Measurements from ENCODE around the gene HSDL1.

HSDL1 gene

DNA sequence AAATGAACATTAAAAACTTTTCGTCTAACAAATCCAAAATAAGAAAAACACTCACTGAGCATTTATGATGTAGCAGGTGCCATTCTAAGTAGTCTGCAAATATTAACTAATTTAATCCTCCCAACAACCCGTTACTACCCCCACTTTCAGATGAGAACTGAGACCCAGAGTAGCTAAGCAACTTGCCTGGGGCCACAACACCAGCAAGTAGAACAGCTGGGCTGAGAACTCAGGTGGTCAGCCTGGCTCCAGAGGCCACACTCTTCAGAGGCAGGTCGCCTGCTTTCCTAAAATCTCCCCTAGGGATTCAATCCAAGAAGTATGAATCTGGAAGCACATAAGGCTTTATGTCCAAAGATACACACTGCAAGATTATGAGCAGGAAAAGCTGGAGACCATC is 34.5 kb downstream of the HSDL1 start:
- Histone ChIP-seq H3K27me3 (no peaks in the 10 kb centered on the region), H3K4me2 (no peak overlapping the region), H3K9me3 (replicated peaks in 1 of 11) (no peaks in the 10 kb centered on the region), H3K36me3 (peaks cover 17 to 48% (median 34%) of the 10 kb centered on the region in 11 experiments; a peak in 21 of 22 replicates), H3K4me1 (peaks cover 26 to 54% (median 42%) of the 10 kb centered on the region in 10 experiments), H4K20me1 (peaks cover 74 to 100% (median 98%) of the 10 kb centered on the region in 11 experiments), H3K4me3 (no peak overlapping the region), H3K9ac (peak overlapping the region in 1 of 11 experiments; percentile 6; a peak in 1 of 22 replicates), H3K27ac (no peak overlapping the region)
- TF ChIP-seq Cebpa-rat (IDR thresholded peaks at IDR 0.05): no peak

DNA sequence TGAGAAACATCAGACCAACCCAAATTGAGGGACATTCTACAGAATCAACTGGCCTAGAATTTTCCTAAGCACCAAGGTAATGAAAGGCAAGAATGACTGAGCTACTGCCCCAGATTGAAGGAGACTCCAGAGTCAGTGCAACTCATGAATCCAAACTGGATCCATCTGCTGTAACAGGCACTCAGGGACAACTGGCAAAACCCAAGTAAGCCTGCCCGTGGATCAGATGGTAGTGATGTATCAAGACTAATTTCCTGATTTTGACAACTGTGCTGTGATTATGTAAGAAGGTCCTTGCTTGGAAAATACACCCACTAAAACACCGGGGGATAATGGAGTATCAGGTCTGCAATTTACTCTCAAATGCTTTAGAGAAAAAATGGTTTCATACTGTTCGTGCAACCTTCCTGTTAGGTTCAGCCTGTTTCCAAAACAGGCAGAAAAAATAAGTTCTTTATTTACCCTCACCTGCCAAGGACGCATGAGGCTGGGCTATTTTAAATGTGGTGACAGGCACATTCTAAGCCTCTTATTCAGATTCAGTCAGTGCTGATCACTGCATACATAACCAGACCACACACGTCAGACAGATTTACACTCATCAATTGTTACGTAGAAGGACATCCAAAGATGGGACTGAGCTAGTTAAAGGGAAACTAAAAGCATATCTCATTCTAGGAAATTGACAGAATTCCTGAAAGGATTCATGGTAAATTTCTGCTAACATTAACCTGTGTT is 35.2 kb downstream of the HSDL1 start:
- H4K20me1 ChIP-seq: peaks cover 78 to 100% (median 98%) of the 10 kb centered on the region in 11 experiments
- no peak overlapping the region for H3K4me3 ChIP-seq
- no peak overlapping the region for H3K9ac ChIP-seq

DNA sequence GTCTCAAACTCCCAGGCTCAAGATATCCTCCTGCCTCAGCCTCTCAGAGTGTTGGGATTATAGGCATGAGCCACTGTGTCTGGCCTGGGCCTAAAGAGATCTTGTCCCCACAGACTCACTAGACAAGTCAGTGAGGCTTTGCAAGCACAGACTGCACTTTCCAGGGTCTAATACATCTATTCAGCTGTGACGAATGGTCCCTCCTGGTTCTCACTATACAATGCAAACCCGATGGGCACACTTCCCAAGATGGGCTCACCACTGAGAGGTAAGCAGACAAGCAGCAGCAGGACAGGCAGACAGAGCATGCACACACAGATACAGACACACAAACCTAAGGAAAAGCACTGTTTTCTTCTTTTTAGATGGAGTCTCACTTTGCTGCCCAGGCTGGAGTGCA is 37.1 kb downstream of the HSDL1 start:
- Histone ChIP-seq H4K20me1 (peaks cover 97 to 100% (median 100%) of the 10 kb centered on the region in 11 experiments), H3K4me3 (no peak overlapping the region), H3K9me3 (replicated peaks in 1 of 11) (no peaks in the 10 kb centered on the region), H3K4me2 (no peak overlapping the region), H3K27me3 (no peaks in the 10 kb centered on the region), H3K27ac (no peak overlapping the region), H3K4me1 (peaks cover 9 to 62% (median 40%) of the 10 kb centered on the region in 10 experiments), H3K36me3 (peaks cover 17 to 54% (median 37%) of the 10 kb centered on the region in 11 experiments; a peak in 21 of 22 replicates), H3K9ac (no peak overlapping the region)
- TF ChIP-seq Cebpa-rat (IDR thresholded peaks at IDR 0.05): no peak

More for the DNA sequence above, 35.2 kb downstream of the HSDL1 start:
- Histone ChIP-seq H3K27ac (no peak overlapping the region), H3K9me3 (replicated peaks in 1 of 11) (no peaks in the 10 kb centered on the region), H3K4me1 (peaks cover 23 to 54% (median 41%) of the 10 kb centered on the region in 10 experiments), H3K36me3 (peaks cover 17 to 48% (median 34%) of the 10 kb centered on the region in 11 experiments; a peak in 21 of 22 replicates), H3K27me3 (no peaks in the 10 kb centered on the region), H3K4me2 (no peak overlapping the region)
- TF ChIP-seq Cebpa-rat (IDR thresholded peaks at IDR 0.05): no peak

DNA sequence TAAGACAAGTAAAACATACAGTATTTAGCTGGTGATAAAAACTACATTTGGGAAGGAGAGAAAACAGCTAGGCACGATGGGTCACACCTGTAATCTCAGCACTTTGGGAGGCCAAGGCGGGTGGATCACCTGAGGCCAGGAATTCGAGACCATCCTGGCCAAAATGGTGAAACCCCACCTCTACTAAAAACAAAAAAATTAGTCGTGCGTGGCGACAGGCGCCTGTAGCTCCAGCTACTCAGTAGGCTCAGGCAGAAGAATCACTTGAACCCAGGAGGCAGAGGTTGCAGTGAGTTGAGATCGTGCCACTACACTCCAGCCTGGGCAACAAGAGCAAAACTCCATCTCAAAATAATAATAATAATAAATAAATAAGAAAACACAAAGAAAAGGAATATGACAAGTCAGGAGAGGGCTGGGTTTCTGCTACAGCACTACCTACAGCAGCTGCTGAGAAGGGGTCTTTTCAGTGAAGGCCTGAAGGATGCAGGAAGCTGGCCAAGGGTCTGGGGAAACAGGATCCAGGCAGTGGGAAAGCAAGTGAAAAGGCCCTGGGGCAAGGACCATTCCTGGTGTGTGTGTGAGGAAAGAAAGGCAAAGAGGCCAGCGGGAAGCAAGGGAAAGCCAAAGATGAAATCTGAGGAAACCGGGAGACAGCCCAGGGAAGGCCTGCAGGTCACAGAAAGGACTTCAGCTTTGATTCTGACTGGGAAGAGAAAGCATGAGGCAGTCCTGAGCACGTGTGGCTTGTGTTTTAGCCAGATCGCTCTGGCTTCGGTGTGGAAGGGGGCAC is 38.8 kb downstream of the HSDL1 start:
- peak overlapping the region in 1 of 11 experiments; percentile 4; a peak in 2 of 22 replicates for H3K27ac ChIP-seq
- no peak for TF ChIP-seq Cebpa-rat (IDR thresholded peaks at IDR 0.05)
- H3K4me3 ChIP-seq: no peak overlapping the region
- H3K4me2 ChIP-seq: peak overlapping the region; percentile 30 to 79 (median 61); a peak in 21 of 22 replicates
- H3K9ac ChIP-seq: peak overlapping the region in 8 of 11 experiments; percentile 8 to 37 (median 14); a peak in 9 of 22 replicates
- H3K27me3 ChIP-seq: no peaks in the 10 kb centered on the region
- peaks cover 19 to 65% (median 47%) of the 10 kb centered on the region in 10 experiments for H3K4me1 ChIP-seq
- no peaks in the 10 kb centered on the region for H3K9me3 ChIP-seq (replicated peaks in 1 of 11)
- peaks cover 23 to 61% (median 47%) of the 10 kb centered on the region in 11 experiments for H3K36me3 ChIP-seq
- peaks cover 98 to 100% (median 100%) of the 10 kb centered on the region in 11 experiments for H4K20me1 ChIP-seq

DNA sequence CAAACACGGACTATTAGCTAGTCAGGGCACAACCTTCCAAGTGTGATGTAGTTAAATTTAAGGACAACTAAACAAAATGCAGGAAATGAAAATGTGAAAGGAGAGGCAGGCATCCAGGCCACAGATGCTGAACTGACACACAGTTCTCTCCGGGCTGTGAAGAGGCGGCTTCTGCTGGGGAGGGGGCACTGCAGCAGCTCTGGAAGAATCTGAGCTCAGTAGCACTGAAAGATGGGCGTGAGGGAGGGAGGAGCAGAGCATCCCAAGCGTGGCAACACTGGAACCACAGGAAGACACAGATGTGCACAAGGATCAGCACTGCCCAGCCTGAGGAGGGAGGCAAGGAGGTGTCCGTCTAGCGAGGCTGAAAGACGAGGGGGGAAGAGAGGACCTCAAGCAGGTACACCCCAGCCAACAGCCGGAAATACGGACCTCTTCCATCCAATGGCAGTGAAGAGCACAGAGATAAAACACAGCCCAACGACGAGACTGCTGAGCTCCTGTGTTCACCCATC is 39.6 kb downstream of the HSDL1 start:
- Histone ChIP-seq H3K27ac (no peak overlapping the region), H3K36me3 (peaks cover 23 to 61% (median 47%) of the 10 kb centered on the region in 11 experiments), H3K4me3 (no peak overlapping the region), H4K20me1 (peaks cover 98 to 100% (median 100%) of the 10 kb centered on the region in 11 experiments), H3K4me2 (peak overlapping the region; percentile 30 to 79 (median 61)), H3K9me3 (replicated peaks in 1 of 11) (no peaks in the 10 kb centered on the region), H3K4me1 (peaks cover 24 to 61% (median 49%) of the 10 kb centered on the region in 10 experiments), H3K27me3 (no peaks in the 10 kb centered on the region), H3K9ac (peak overlapping the region in 7 of 11 experiments; percentile 3 to 37 (median 21); a peak in 5 of 22 replicates)
- TF ChIP-seq Cebpa-rat (IDR thresholded peaks at IDR 0.05): no peak

DNA sequence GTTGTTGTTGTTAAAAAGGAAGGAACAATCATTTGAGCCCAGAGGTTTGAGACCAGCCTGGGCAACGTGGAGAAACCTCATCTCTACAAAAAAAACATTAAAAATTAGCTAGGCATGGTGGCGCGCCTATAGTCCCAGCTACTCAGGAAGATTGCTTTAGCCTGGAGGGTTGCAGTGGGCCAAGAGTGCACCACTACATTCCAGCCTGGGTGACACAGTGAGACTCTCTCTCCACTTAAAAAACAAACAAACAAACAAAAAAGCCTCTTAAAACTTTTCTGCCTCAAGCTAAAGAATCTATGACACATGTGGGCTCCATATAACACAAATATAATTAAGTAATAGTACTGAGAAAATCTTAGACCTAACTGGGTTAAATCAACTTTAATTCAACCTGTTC is 40.7 kb downstream of the HSDL1 start:
- no peak for TF ChIP-seq Cebpa-rat (IDR thresholded peaks at IDR 0.05)
- peak overlapping the region in 2 of 11 experiments; percentile 55 to 58; a peak in 4 of 22 replicates for H3K4me2 ChIP-seq
- H3K4me3 ChIP-seq: no peak overlapping the region
- no peaks in the 10 kb centered on the region for H3K27me3 ChIP-seq
- peaks cover 94 to 100% (median 100%) of the 10 kb centered on the region in 11 experiments for H4K20me1 ChIP-seq
- H3K27ac ChIP-seq: no peak overlapping the region
- H3K4me1 ChIP-seq: peaks cover 34 to 68% (median 57%) of the 10 kb centered on the region in 10 experiments
- no peak overlapping the region for H3K9ac ChIP-seq
- no peaks in the 10 kb centered on the region for H3K9me3 ChIP-seq (replicated peaks in 1 of 11)
- peaks cover 24 to 59% (median 50%) of the 10 kb centered on the region in 11 experiments for H3K36me3 ChIP-seq

DNA sequence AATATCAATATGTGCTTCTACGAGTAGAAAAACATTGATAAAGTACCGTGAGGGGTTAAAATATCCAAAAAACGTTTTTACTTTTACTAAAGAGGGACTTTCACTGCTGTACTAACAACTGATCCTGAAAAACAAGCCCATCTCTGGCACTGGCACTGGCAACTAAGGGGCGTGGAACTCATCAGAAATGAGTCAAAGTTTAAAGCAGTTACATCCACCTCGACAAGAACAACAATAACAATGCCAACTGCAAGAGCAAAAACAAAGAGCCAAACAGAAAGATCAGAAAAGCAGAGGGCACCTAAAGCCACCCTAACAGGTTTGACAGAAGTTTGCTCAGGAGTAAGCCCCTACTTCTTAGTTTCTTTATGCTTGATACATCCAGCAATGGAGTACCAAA is 41.3 kb downstream of the HSDL1 start:
- peaks cover 23 to 58% (median 48%) of the 10 kb centered on the region in 11 experiments for H3K36me3 ChIP-seq
- H3K27me3 ChIP-seq: no peaks in the 10 kb centered on the region
- H3K27ac ChIP-seq: no peak overlapping the region
- H3K4me3 ChIP-seq: no peak overlapping the region
- H4K20me1 ChIP-seq: peaks cover 91 to 100% (median 99%) of the 10 kb centered on the region in 11 experiments
- peaks cover 34 to 70% (median 57%) of the 10 kb centered on the region in 10 experiments for H3K4me1 ChIP-seq
- no peak for TF ChIP-seq Cebpa-rat (IDR thresholded peaks at IDR 0.05)
- H3K4me2 ChIP-seq: no peak overlapping the region
- no peak overlapping the region for H3K9ac ChIP-seq
- H3K9me3 ChIP-seq (replicated peaks in 1 of 11): no peaks in the 10 kb centered on the region

DNA sequence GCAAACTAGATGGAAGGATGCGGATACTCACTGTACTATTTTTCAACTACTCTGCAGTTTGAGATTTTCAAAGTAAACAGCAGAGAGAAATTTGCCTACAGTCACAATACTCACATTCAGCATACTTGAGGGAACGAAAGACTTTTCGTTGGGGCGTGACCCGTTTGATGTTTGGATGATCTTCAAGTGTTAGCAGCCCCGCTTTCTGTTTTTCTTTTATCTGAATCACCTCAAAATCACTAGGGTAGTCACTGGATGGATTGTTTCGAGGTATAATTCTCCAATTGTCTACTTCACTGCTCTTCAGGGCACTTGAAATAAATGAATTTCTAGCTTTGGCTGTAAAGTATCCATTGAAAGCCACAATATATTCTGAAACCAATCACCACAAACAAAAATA is 46.0 kb downstream of the HSDL1 start:
- H3K4me1 ChIP-seq: peaks cover 21 to 46% (median 34%) of the 10 kb centered on the region in 10 experiments; a peak in 19 of 20 replicates
- no peaks in the 10 kb centered on the region for H3K27me3 ChIP-seq
- H3K9ac ChIP-seq: no peak overlapping the region
- peaks cover 64 to 88% (median 78%) of the 10 kb centered on the region in 11 experiments for H3K36me3 ChIP-seq
- H4K20me1 ChIP-seq: peaks cover 71 to 98% (median 92%) of the 10 kb centered on the region in 11 experiments; a peak in 21 of 22 replicates
- peak overlapping the region in 2 of 11 experiments; percentile 44 to 55; a peak in 2 of 22 replicates for H3K4me2 ChIP-seq
- H3K4me3 ChIP-seq: no peak overlapping the region
- TF ChIP-seq Cebpa-rat (IDR thresholded peaks at IDR 0.05): no peak
- 0 out of 22 replicates have a peak overlapping the region, but pooled peaks of 1 of the 11 experiments have one; percentile 22 for H3K27ac ChIP-seq
- H3K9me3 ChIP-seq (replicated peaks in 1 of 11): no peaks in the 10 kb centered on the region
